ENCODE data around the gene PIBF1. TPM values are rescaled to one million over a fixed set of nuclear protein-coding genes. Genes with fewer than 3 reads are reported as not detected.
"Not testable (repeated sequence)": the region's sequence is repeated elsewhere in the genome, so short reads cannot be mapped to it uniquely, and the experiment has no call there.

The PIBF1 gene
- total RNA-seq, 1 donor from 2014 or later, result 16.9 TPM

DNA sequence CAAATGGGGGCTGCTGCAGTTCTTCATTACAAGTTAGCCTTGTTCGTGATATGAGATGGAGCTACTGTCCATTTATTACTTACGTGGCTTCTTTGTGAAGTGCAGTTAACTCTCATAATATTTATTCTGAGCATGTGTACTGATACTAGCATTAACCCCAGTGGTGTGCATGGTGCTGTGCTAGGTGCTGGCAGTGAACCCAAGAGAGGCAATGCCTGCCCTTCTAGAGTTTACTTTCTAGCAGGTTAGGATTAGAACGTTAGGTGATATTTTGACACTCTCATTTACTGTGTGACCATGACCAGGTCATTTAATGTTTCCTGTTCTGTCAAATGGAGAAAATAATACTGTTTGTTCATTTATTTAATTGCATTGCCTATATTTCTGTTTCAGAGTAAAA is 16.9 kb downstream of the PIBF1 start:
- no peak for DNase-seq (ENCODE audit: extremely low spot score in 2 of 2)
- Histone ChIP-seq H3K4me1 (no peaks in the 10 kb centered on the region), H3K4me3 (no peak overlapping the region), H3K27me3 (no peaks in the 10 kb centered on the region), H3K36me3 (peaks cover 0 to 25% of the 10 kb centered on the region in 2 donors), H3K9me3 (no peaks in the 10 kb centered on the region), H3K27ac (no peak overlapping the region)
- TF ChIP-seq POLR2A (IDR thresholded peaks at IDR 0.05) (no peak), POLR2AphosphoS5 (IDR thresholded peaks at IDR 0.05; ENCODE audit: insufficient read depth in 1 of 2, low read depth in 1 of 2) (no peak), CTCF (IDR thresholded peaks at IDR 0.05) (no peak)
- intact Hi-C loops (cut with DNase I), result no loop called here

GRCh38 chr13:72804301-72804700 is 22.4 kb downstream of the PIBF1 start:
- H3K27me3 ChIP-seq, result no peaks in the 10 kb centered on the region
- peaks cover 0 to 9% of the 10 kb centered on the region in 2 donors for H3K36me3 ChIP-seq
- H3K4me1 ChIP-seq, result peaks cover 4% of the 10 kb centered on the region
- TF ChIP-seq POLR2A (IDR thresholded peaks at IDR 0.05) (no peak), CTCF (IDR thresholded peaks at IDR 0.05) (no peak), POLR2AphosphoS5 (IDR thresholded peaks at IDR 0.05; ENCODE audit: insufficient read depth in 1 of 2, low read depth in 1 of 2) (no peak)
- DNase-seq (ENCODE audit: extremely low spot score in 2 of 2), result no peak
- no peak overlapping the region for H3K4me3 ChIP-seq
- no peak overlapping the region for H3K27ac ChIP-seq
- no peaks in the 10 kb centered on the region for H3K9me3 ChIP-seq
- intact Hi-C loops (cut with DNase I), result no loop called here

DNA sequence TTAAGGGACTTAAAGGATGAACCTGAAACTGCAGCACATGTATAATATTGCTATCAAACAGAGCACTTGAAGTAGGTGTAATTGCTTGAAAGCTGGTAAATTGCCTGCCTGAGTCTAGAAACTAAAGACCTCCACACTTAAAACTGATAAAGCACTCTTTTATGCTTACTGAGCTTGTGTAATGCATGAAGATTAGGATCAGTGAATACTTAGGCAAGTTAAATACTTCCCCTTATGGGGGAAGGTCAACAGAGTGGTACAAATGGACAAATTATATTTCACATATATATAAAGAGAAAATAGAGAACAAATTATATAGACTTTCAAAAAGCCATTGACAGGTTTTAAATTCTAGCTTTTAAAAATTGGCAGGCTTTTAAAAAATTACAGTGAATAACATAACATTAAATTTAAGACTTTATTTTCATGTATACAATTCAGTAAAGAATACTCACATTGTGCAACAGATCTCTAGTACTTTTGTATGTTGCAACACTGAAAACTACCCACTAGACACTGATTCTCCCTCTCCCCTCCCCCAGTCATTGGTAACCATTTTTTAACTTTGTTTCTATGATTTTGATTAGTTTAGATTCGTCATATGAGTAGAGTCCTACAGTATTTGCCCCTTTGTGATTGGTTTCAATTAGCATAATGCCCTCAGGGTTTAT is 23.9 kb downstream of the PIBF1 start:
- Histone ChIP-seq H3K27ac (no peak overlapping the region), H3K36me3 (no peaks in the 10 kb centered on the region), H3K27me3 (no peaks in the 10 kb centered on the region), H3K4me3 (no peak overlapping the region), H3K9me3 (no peaks in the 10 kb centered on the region), H3K4me1 (peaks cover 4% of the 10 kb centered on the region)
- TF ChIP-seq POLR2AphosphoS5 (IDR thresholded peaks at IDR 0.05; ENCODE audit: insufficient read depth in 1 of 2, low read depth in 1 of 2), result no peak
- no peak for TF ChIP-seq CTCF (IDR thresholded peaks at IDR 0.05)
- TF ChIP-seq POLR2A (IDR thresholded peaks at IDR 0.05), result no peak
- no peak for DNase-seq (ENCODE audit: extremely low spot score in 2 of 2)
- intact Hi-C loops (cut with DNase I), result no loop called here

GRCh38 chr13:72806514-72806913 is 24.6 kb downstream of the PIBF1 start:
- intact Hi-C loops (cut with DNase I); H3K9me3 ChIP-seq; H3K4me1 ChIP-seq; H3K27me3 ChIP-seq; H3K27ac ChIP-seq; DNase-seq (ENCODE audit: extremely low spot score in 2 of 2); H3K36me3 ChIP-seq; H3K4me3 ChIP-seq: not testable (repeated sequence)

DNA sequence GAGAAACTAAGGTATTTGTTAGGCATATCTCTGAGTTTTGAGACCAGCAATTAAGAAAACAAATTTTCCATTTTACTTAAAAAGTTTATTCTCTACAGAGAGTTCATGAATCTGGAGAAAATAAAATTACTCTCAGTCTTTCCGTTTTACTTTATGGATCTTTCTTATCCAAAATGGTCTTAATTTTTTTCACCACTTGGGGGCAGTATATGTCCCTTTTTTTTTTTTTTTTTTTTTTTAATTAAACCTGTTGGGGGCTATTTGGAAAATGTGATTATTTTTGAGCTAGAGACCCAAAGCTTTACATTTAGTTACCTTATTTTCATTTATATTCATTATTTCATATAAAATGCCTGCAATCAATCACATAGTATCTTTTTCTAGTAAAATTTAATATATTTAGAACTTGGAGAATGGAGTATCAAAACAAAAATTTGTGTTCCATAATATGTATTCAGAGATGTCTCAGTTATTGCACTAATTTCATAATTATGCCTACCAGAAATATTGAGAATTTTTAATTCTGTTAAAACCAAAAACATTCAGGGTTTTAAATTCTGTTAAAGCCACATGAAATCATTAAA is 27.1 kb downstream of the PIBF1 start:
- intact Hi-C loops (cut with DNase I), result no loop called here
- Histone ChIP-seq H3K9me3 (no peaks in the 10 kb centered on the region), H3K4me1 (peaks cover 4% of the 10 kb centered on the region), H3K27me3 (no peaks in the 10 kb centered on the region), H3K27ac (no peak overlapping the region), H3K4me3 (no peak overlapping the region), H3K36me3 (peaks cover 0 to 5% of the 10 kb centered on the region in 2 donors)
- no peak for TF ChIP-seq POLR2A (IDR thresholded peaks at IDR 0.05)
- TF ChIP-seq CTCF (IDR thresholded peaks at IDR 0.05), result peak in 2 of 3 experiments; percentile 18 to 39
- TF ChIP-seq POLR2AphosphoS5 (IDR thresholded peaks at IDR 0.05; ENCODE audit: insufficient read depth in 1 of 2, low read depth in 1 of 2), result no peak
- no peak for DNase-seq (ENCODE audit: extremely low spot score in 2 of 2)

Data from vagina (tissue), 2 donors.